Measurements from ENCODE around the gene VSTM5. TPM values are rescaled to one million over a fixed set of nuclear protein-coding genes. Genes with fewer than 3 reads are reported as not detected.

Gene VSTM5
- total RNA-seq, 2 experiments from 2014 or later: not detected

DNA sequence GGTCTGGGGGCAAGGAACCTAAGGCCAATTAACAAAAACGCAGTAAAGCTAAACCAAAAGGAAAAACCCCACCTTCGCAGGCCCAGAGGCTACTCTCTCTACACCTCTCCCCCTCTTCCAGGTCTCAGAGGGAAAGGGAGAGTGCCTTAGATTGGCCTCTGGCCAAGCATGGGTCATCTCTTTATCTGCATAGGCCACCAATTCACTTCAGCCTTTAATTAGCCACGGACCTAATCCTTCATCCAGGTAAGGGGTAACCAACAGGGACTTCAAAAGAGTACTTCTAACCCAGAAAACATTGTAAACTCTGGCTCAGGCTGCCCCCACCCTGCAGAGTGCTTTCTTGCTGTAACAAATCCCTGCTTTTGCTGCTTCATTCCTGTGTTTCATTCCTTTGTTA, 9.4 kb downstream of the VSTM5 start:
- Histone ChIP-seq H3K9me3 (ENCODE audit: low read length) (no peaks in the 10 kb centered on the region), H3K36me3 (ENCODE audit: insufficient read depth, low read length) (no peaks in the 10 kb centered on the region), H3K9me2 (ENCODE audit: insufficient read depth, low read length) (no peaks in the 10 kb centered on the region), H4K20me1 (ENCODE audit: insufficient read depth, low read length) (no peaks in the 10 kb centered on the region), H3K4me1 (ENCODE audit: insufficient read depth, low read length, poor library complexity, severe bottlenecking) (no peaks in the 10 kb centered on the region), H2AFZ (ENCODE audit: low read length) (no peak overlapping the region), H3K79me2 (ENCODE audit: insufficient read depth, low read depth, low read length) (no peaks in the 10 kb centered on the region), H3K4me3 (ENCODE audit: low read depth, low read length, poor library complexity, severe bottlenecking) (no peak overlapping the region), H3K4me2 (ENCODE audit: low read length) (no peak overlapping the region), H3K27ac (ENCODE audit: low read depth, low read length, poor library complexity, severe bottlenecking) (no peak overlapping the region)
- CTCF ChIA-PET (ENCODE audit: unreplicated experiment): no interaction called here
- intact Hi-C loops (cut with micrococcal nuclease; ENCODE audit: unreplicated experiment): no loop called here
- TF ChIP-seq, protein P1, sequence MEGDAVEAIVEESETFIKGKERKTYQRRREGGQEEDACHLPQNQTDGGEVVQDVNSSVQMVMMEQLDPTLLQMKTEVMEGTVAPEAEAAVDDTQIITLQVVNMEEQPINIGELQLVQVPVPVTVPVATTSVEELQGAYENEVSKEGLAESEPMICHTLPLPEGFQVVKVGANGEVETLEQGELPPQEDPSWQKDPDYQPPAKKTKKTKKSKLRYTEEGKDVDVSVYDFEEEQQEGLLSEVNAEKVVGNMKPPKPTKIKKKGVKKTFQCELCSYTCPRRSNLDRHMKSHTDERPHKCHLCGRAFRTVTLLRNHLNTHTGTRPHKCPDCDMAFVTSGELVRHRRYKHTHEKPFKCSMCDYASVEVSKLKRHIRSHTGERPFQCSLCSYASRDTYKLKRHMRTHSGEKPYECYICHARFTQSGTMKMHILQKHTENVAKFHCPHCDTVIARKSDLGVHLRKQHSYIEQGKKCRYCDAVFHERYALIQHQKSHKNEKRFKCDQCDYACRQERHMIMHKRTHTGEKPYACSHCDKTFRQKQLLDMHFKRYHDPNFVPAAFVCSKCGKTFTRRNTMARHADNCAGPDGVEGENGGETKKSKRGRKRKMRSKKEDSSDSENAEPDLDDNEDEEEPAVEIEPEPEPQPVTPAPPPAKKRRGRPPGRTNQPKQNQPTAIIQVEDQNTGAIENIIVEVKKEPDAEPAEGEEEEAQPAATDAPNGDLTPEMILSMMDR (conservative IDR thresholded peaks at IDR 0.05; ENCODE audit: low read length): no peak
- no peak for TF ChIP-seq EZH2phosphoT487 (IDR thresholded peaks at IDR 0.05; ENCODE audit: borderline replicate concordance, low read depth, low read length)
- POLR2A ChIA-PET: interaction anchor here (0.6 kb wide), 1 partner anchor 537 kb away, joined by 4 read pairs; no protein-coding TSS in a partner anchor
- DNase-seq (ENCODE audit: low spot score): no peak
- no TSS peak for BruUV-seq (replicated peaks)

- H2AFZ ChIP-seq (ENCODE audit: low read length): no peak overlapping the region
- H3K36me3 ChIP-seq (ENCODE audit: insufficient read depth, low read length): no peaks in the 10 kb centered on the region
- no peaks in the 10 kb centered on the region for H4K20me1 ChIP-seq (ENCODE audit: insufficient read depth, low read length)
- no peaks in the 10 kb centered on the region for H3K79me2 ChIP-seq (ENCODE audit: insufficient read depth, low read depth, low read length)
- BruUV-seq (replicated peaks): no TSS peak
- ChIA-PET POLR2A (no interaction called here), CTCF (ENCODE audit: unreplicated experiment) (interaction anchor here (0.5 kb wide), 1 partner anchor 10 kb away, joined by 7 read pairs; the partner anchor contains the start of gene VSTM5)
- intact Hi-C loops (cut with micrococcal nuclease; ENCODE audit: unreplicated experiment): no loop called here
- no peaks in the 10 kb centered on the region for H3K9me3 ChIP-seq (ENCODE audit: low read length)
- H3K4me1 ChIP-seq (ENCODE audit: insufficient read depth, low read length, poor library complexity, severe bottlenecking): no peaks in the 10 kb centered on the region
- H3K9me2 ChIP-seq (ENCODE audit: insufficient read depth, low read length): no peaks in the 10 kb centered on the region
- H3K27ac ChIP-seq (ENCODE audit: low read depth, low read length, poor library complexity, severe bottlenecking): no peak overlapping the region
- H3K4me2 ChIP-seq (ENCODE audit: low read length): no peak overlapping the region
- no peak for DNase-seq (ENCODE audit: low spot score)
- H3K4me3 ChIP-seq (ENCODE audit: low read depth, low read length, poor library complexity, severe bottlenecking): no peak overlapping the region
- no peak for TF ChIP-seq EZH2phosphoT487 (IDR thresholded peaks at IDR 0.05; ENCODE audit: borderline replicate concordance, low read depth, low read length)
Measured at GRCh38 chr11:93840180-93840579, 10.2 kb downstream of the VSTM5 start.

GRCh38 chr11:93838967-93839366, 11.5 kb downstream of the VSTM5 start:
- no peaks in the 10 kb centered on the region for H4K20me1 ChIP-seq (ENCODE audit: insufficient read depth, low read length)
- no peak overlapping the region for H3K4me2 ChIP-seq (ENCODE audit: low read length)
- ChIA-PET POLR2A (interaction anchor here (0.6 to 0.7 kb wide), 3 partner anchors 34 to 170 kb away, joined by 3 to 9 read pairs (median 4); no protein-coding TSS in a partner anchor), CTCF (ENCODE audit: unreplicated experiment) (no interaction called here)
- no peak for DNase-seq (ENCODE audit: low spot score)
- no peak overlapping the region for H3K4me3 ChIP-seq (ENCODE audit: low read depth, low read length, poor library complexity, severe bottlenecking)
- TF ChIP-seq EZH2phosphoT487 (IDR thresholded peaks at IDR 0.05; ENCODE audit: borderline replicate concordance, low read depth, low read length): no peak
- TF ChIP-seq, protein P1 (conservative IDR thresholded peaks at IDR 0.05; ENCODE audit: low read length): no peak
- BruUV-seq (replicated peaks): no TSS peak
- H3K9me3 ChIP-seq (ENCODE audit: low read length): no peaks in the 10 kb centered on the region
- H2AFZ ChIP-seq (ENCODE audit: low read length): peak overlapping the region; percentile 24; the same call in 1 of the 2 replicates
- no peaks in the 10 kb centered on the region for H3K9me2 ChIP-seq (ENCODE audit: insufficient read depth, low read length)
- no peaks in the 10 kb centered on the region for H3K36me3 ChIP-seq (ENCODE audit: insufficient read depth, low read length)
- H3K4me1 ChIP-seq (ENCODE audit: insufficient read depth, low read length, poor library complexity, severe bottlenecking): no peaks in the 10 kb centered on the region
- no peak overlapping the region for H3K27ac ChIP-seq (ENCODE audit: low read depth, low read length, poor library complexity, severe bottlenecking)
- intact Hi-C loops (cut with micrococcal nuclease; ENCODE audit: unreplicated experiment): no loop called here
- H3K79me2 ChIP-seq (ENCODE audit: insufficient read depth, low read depth, low read length): no peaks in the 10 kb centered on the region
